Dedifferentiated amniotic fluid mesenchymal stem cell (primary cell): Measurements from ENCODE around the gene AGBL1.
"Not testable (repeated sequence)": the region's sequence is repeated elsewhere in the genome, so short reads cannot be mapped to it uniquely, and the experiment has no call there.

ENCODE experiments used
- DNase-seq: peaks from one replicate; pipeline ENCODE4 v3.0.0-alpha.2; 2016; ENCODE audit errors: extremely low spot score

AGBL1 gene

GRCh38 chr15:86505951-86506350 is 426.3 kb downstream of the AGBL1 start:
- no peak for DNase-seq

- no peak for DNase-seq
Measured at GRCh38 chr15:86506401-86506800, 426.7 kb downstream of the AGBL1 start.

GRCh38 chr15:86515625-86516024 is 436.0 kb downstream of the AGBL1 start:
- DNase-seq = no peak

GRCh38 chr15:86522721-86523120 is 443.1 kb downstream of the AGBL1 start:
- DNase-seq = no peak

- no peak for DNase-seq
Measured at GRCh38 chr15:86526938-86527690, 447.4 kb downstream of the AGBL1 start.

GRCh38 chr15:86528094-86528493 is 448.4 kb downstream of the AGBL1 start:
- not testable (repeated sequence) for DNase-seq

- no peak for DNase-seq
Measured at GRCh38 chr15:86538141-86538540, 458.5 kb downstream of the AGBL1 start.

GRCh38 chr15:86540840-86541467 is 461.3 kb downstream of the AGBL1 start:
- no peak for DNase-seq

- no peak for DNase-seq
Measured at GRCh38 chr15:86541540-86541939, 461.9 kb downstream of the AGBL1 start.

- DNase-seq = no peak
Measured at GRCh38 chr15:86550075-86550474, 470.4 kb downstream of the AGBL1 start.

GRCh38 chr15:86553108-86553507 is 473.4 kb downstream of the AGBL1 start:
- DNase-seq = no peak

GRCh38 chr15:86555098-86555497 is 475.4 kb downstream of the AGBL1 start:
- DNase-seq = no peak

GRCh38 chr15:86555939-86556338 is 476.3 kb downstream of the AGBL1 start:
- no peak for DNase-seq

GRCh38 chr15:86556396-86557017 is 476.8 kb downstream of the AGBL1 start:
- no peak for DNase-seq

- DNase-seq = no peak
Measured at GRCh38 chr15:86557018-86557550, 477.4 kb downstream of the AGBL1 start.

- no peak for DNase-seq
Measured at GRCh38 chr15:86558252-86558651, 478.6 kb downstream of the AGBL1 start.

- DNase-seq = no peak
Measured at GRCh38 chr15:86558686-86559085, 479.0 kb downstream of the AGBL1 start.

GRCh38 chr15:86568378-86568777 is 488.7 kb downstream of the AGBL1 start:
- no peak for DNase-seq

- no peak for DNase-seq
Measured at GRCh38 chr15:86570738-86571137, 491.1 kb downstream of the AGBL1 start.

GRCh38 chr15:86571873-86572272 is 492.2 kb downstream of the AGBL1 start:
- DNase-seq = no peak

GRCh38 chr15:86572368-86572841 is 492.7 kb downstream of the AGBL1 start:
- no peak for DNase-seq

- DNase-seq = no peak
Measured at GRCh38 chr15:86573476-86573875, 493.8 kb downstream of the AGBL1 start.

GRCh38 chr15:86588413-86588812 is 508.7 kb downstream of the AGBL1 start:
- no peak for DNase-seq
